Stimulated activated CD8-positive, alpha-beta memory T cell treated with anti-CD3 and anti-CD28 coated beads, Interleukin-15, amount 100 ng/mL, for 48 hours (primary cell): ENCODE results near the gene TRA2A.

ENCODE experiments used
- DNase-seq, 2 donors: peaks; one replicate each; pipeline ENCODE4 v3.0.0-alpha.2; 2020; ENCODE audit warnings: low read depth in 2 of 2

The TRA2A gene

GRCh38 chr7:23470330-23471105, 61.3 kb downstream of the TRA2A start, which contains the start of gene IGF2BP3:
Gene IGF2BP3, minus strand, starts transcription at chr7:23470491. Its CDS starts 381 bp downstream, at chr7:23470110.
- DNase-seq = no peak

DNA sequence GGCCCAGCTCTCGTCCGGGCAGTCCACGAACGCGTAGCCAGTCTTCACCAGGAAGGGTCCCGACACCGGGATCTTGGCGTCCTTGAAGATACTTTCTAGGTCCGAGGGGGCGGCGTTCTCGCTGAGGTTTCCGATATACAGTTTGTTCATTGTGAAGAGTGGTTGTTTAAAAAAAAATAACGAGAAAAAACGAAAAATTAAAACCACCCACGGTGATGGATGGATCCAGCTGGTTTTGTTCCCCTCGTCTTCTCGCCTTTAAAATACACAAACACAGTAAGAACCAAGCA, 61.9 kb downstream of the TRA2A start:
- DNase-seq = no peak

DNA sequence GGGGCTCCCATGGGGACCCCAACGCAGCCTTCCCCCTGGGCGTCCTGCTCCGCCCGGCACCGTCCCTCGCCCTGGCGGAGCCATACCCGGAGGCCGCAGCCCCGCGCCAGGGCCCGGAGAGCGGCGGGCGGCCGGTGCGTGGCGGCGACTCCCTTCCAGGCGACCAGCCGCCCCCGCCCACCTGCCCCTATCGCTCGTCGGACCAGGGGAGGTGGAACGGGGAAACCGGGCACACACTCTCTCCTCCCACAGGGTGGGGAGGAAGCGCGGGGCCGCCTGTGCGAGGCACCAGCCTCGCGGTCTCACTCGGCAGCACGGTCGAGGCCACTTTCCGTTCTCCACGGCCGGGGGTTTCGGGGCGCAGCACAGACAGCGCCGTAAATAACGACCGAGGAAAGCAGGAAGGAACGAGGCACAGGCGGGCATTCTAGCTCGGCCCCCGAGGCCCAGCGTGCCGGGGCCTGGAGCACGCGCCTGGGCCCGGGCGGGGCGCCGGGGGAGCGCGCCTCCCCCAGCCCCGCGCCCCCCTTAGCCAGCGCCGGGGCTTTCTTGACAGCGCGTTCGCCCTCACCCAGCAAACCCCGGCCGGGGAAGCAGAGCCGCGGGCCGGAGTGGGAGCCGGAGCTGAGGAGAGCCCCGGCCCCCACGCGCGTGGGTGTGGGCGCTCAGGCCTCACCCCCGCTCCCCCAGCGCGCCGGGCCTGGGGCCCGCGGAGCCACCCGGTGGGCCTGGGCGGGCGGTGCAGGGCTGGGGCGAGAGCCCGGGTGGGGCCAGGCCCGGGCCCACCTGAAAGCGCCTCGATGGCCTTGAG, 62.4 kb downstream of the TRA2A start:
- no peak for DNase-seq

- no peak for DNase-seq
Measured at GRCh38 chr7:23468526-23469149, 63.1 kb downstream of the TRA2A start.

DNA sequence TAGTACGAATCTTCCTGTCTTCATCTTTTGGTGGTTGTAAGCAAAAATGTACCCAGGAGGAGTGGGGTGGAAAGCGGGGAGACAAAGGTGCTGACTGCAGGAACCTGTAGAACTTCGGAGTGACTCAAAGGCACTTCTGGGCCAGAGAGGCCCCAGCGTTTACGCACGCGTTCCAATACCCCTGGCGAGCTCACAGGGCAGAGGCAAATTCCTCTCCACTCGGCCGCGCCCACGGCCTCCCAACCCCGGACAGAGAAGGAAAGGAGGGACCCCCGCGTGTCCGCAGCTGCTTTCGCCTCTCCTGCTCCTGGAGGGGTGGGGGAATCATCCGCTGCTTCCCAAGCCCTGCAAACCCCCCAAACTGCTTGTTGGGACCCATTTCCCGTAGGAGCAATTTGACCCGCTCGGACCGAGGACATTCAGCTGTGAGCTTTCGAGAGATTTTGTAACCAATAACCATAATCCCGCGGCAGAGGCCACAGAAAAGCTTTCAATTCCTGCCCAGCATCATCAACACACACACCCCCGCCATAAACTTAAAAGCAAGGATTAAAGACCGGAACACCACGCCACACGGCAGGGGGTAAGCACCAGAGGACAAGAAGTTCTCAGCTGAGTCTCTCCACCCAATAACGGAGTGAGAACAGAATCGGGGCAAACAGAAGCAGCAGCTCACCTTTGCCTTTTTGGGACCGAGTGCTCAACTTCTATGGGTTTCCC, 63.8 kb downstream of the TRA2A start:
- no peak for DNase-seq

- no peak for DNase-seq
Measured at GRCh38 chr7:23467291-23467805, 64.4 kb downstream of the TRA2A start.

DNA sequence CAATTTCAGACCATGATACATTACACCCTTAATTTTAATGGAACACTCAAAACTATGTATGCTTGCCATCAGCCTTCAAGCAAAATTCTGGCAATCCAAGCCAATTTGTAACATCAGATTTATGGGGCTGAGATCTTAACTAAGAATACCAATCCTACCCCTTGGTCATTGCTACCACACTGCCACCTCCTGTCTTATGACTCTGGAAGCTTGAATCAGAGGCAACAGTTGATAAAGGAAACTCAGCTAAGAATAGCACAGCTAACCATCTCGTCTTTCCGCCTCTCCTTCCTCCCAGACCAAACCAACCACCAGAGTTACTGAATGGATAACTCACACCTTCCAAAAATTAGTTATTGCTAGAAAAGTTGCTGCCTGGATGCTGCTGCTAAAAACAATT, 68.9 kb downstream of the TRA2A start:
- DNase-seq = no peak

GRCh38 chr7:23458044-23458443, 73.7 kb downstream of the TRA2A start:
- no peak for DNase-seq

DNA sequence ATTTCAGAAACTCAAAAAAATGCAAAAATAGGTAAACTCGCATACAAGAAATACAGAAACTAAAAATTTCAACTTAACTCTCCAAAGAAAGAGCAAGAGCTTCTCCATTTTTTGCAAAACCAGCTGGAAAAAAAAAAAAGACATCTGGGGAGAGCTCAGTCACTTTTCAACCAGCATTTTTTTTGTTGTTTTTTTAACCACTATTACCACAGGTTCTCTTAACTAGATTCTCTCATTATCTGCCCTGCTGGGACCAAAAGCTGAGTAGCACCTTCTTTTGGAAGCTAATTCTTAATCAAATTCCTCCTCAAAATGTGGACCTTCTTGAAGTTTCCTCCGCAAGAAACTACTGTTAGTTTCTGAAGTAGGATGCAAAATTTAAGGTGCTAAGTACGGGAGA, 75.7 kb downstream of the TRA2A start:
- DNase-seq = no peak

DNA sequence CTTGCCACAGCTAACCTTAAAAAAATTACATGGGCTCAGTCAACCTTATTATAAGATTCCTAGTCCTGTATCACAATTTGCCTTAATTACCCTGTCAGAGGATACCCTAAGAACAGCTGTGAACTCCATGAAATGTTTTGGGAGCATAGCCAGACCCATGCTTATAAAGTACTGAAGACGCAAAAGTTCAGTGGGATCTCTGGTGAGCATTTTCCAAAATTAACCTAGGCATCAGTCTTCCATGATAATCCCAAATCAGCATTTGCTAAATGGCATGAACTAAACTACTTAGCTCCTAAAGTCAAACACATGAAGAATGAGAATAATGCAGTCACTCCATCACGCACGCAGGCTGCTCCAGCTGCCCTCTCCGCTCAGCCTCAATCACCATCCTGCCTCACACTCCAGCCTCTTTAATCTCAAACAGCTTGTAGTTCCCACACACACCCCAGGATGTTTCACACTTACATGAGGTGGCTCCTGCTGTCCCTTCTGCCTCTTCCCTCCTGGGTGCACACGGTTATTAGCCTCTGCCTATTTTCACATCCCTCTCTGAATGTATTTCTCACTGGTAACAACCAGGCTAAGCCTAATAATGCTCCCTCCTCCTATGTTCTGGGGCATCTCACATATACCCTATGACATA, 76.8 kb downstream of the TRA2A start:
- DNase-seq = no peak
